Fibroblast of skin of right quadriceps (primary cell): ENCODE results near the gene CMTM2.
"Not testable (repeated sequence)": the region's sequence is repeated elsewhere in the genome, so short reads cannot be mapped to it uniquely, and the experiment has no call there.

Experiments
- DNase-seq: peaks from one replicate; pipeline ENCODE4 v3.0.0-alpha.2; 2013

Gene CMTM2

GRCh38 chr16:66553223-66553622 lies 26.0 kb upstream of the CMTM2 start:
- DNase-seq, result no peak

GRCh38 chr16:66554021-66554420 lies 25.2 kb upstream of the CMTM2 start:
- no peak for DNase-seq

GRCh38 chr16:66554495-66554894 lies 24.8 kb upstream of the CMTM2 start:
- DNase-seq, result no peak

- no peak for DNase-seq
Measured at GRCh38 chr16:66560107-66560506, 19.2 kb upstream of the CMTM2 start.

GRCh38 chr16:66561381-66562080 lies 17.7 kb upstream of the CMTM2 start:
- no peak for DNase-seq

- no peak for DNase-seq
Measured at GRCh38 chr16:66562409-66562808, 16.9 kb upstream of the CMTM2 start.

GRCh38 chr16:66562986-66563385 lies 16.3 kb upstream of the CMTM2 start:
- DNase-seq, result no peak

GRCh38 chr16:66563574-66564334 lies 15.5 kb upstream of the CMTM2 start:
- DNase-seq, result no peak

- no peak for DNase-seq
Measured at GRCh38 chr16:66566051-66566901, 13.0 kb upstream of the CMTM2 start, which contains the start of gene CMTM1. CMTM1 (plus strand) TSS chr16:66566439; CDS start chr16:66566514, 75 bp downstream.

GRCh38 chr16:66567270-66567669 lies 12.0 kb upstream of the CMTM2 start:
- not testable (repeated sequence) for DNase-seq

GRCh38 chr16:66568355-66568754 lies 10.9 kb upstream of the CMTM2 start:
- peak; percentile 27 for DNase-seq

- DNase-seq, result peak; percentile 46
Measured at GRCh38 chr16:66569131-66569530, 10.1 kb upstream of the CMTM2 start.

- DNase-seq, result peak; percentile 48
Measured at GRCh38 chr16:66569827-66570405, 9.3 kb upstream of the CMTM2 start.

- DNase-seq, result no peak
Measured at GRCh38 chr16:66572356-66572755, 6.9 kb upstream of the CMTM2 start.

- DNase-seq, result no peak
Measured at GRCh38 chr16:66574081-66574480, 5.2 kb upstream of the CMTM2 start.

- DNase-seq, result no peak
Measured at GRCh38 chr16:66574531-66574930, 4.7 kb upstream of the CMTM2 start.

GRCh38 chr16:66575060-66575459 lies 4.2 kb upstream of the CMTM2 start:
- no peak for DNase-seq

GRCh38 chr16:66576296-66576695 lies 3.0 kb upstream of the CMTM2 start:
- no peak for DNase-seq

- DNase-seq, result peak; percentile 78
Measured at GRCh38 chr16:66580605-66581209, 1.4 kb downstream of the CMTM2 start.

GRCh38 chr16:66581246-66581952 lies 2.1 kb downstream of the CMTM2 start:
- no peak for DNase-seq

- no peak for DNase-seq
Measured at GRCh38 chr16:66585481-66586239, 6.4 kb downstream of the CMTM2 start.
